Stimulated activated CD4-positive, alpha-beta T cell treated with anti-CD3 and anti-CD28 coated beads, TNF-alpha, amount 100 ng/mL, for 24 hours (primary cell): ENCODE results near the gene ANGEL2.

Source experiments
- DNase-seq, 3 experiments: peaks; one replicate each; pipeline ENCODE4 v3.0.0-alpha.2; 2020; ENCODE audit warnings: low read depth in 3 of 3

ANGEL2 gene

GRCh38 chr1:212951126-212951946, 64.3 kb downstream of the ANGEL2 start:
- DNase-seq, result no peak

- peak; percentile 28 to 73 (median 42) for DNase-seq
Observed at GRCh38 chr1:212950243-212951125, 65.2 kb downstream of the ANGEL2 start, which contains the start of gene VASH2. Gene VASH2, plus strand, starts transcription at chr1:212950541. Its CDS starts 1,002 bp downstream, at chr1:212951543.

GRCh38 chr1:212949771-212950170, 65.9 kb downstream of the ANGEL2 start:
- no peak for DNase-seq

- DNase-seq, result no peak
Observed at GRCh38 chr1:212946872-212947271, 68.8 kb downstream of the ANGEL2 start.

GRCh38 chr1:212945463-212946160, 70.1 kb downstream of the ANGEL2 start:
- no peak for DNase-seq

- no peak for DNase-seq
Observed at GRCh38 chr1:212945056-212945455, 70.6 kb downstream of the ANGEL2 start.

- DNase-seq, result no peak
Observed at GRCh38 chr1:212944229-212944901, 71.3 kb downstream of the ANGEL2 start.

GRCh38 chr1:212943393-212943710, 72.3 kb downstream of the ANGEL2 start:
- no peak for DNase-seq

- DNase-seq, result no peak
Observed at GRCh38 chr1:212942679-212943392, 72.8 kb downstream of the ANGEL2 start.
